Right ventricle myocardium superior (tissue), 1 donor: ENCODE data around the gene RAB34. TPM values are rescaled to one million over a fixed set of nuclear protein-coding genes. Genes with fewer than 3 reads are reported as not detected.

ENCODE experiments used
- ATAC-seq: fragments of 200-7000 bp; cut with Tn5 transposase; one replicate; pipeline ENCODE4 v1.9.1; 2020; ENCODE audit warnings: mild to moderate bottlenecking; ENCODE audit not compliant: poor library complexity
- DNase-seq: peaks from one replicate; pipeline ENCODE4 v3.0.0-alpha.2; 2020
- intact Hi-C: fragments of 100-400 bp; cut with DNase I; formaldehyde crosslinking; loops from one replicate; pipeline ENCODE4 v1.11.2; 2022
- total RNA-seq: library from RNA; stranded (reverse); fragmentation: NEBNext Ultra II Directional; extraction: Animal tissue kit (Norgen Biotek cat#: 25700); gene quantifications from one replicate; pipeline ENCODE4 v1.2.1, GENCODE V29; 2021
- donor health status: DM: no; HTN: yes; CAD: no; lungs with severe emphysema.

RAB34 gene
- total RNA-seq, 1 donor from 2014 or later: 14.5 TPM

GRCh38 chr17:28747801-28748750 is 30.4 kb upstream of the RAB34 start:
- DNase-seq (peak; percentile 33), ATAC-seq (no peak)
- intact Hi-C loops: no loop called here

GRCh38 chr17:28747051-28747691 is 29.5 kb upstream of the RAB34 start:
- ATAC-seq (no peak), DNase-seq (peak; percentile 34)
- intact Hi-C loops: no loop called here

GRCh38 chr17:28746611-28747050 is 29.0 kb upstream of the RAB34 start:
- DNase-seq: no peak
- intact Hi-C loops: no loop called here
- no peak for ATAC-seq

- intact Hi-C loops: no loop called here
- DNase-seq (peak; percentile 40), ATAC-seq (no peak)
Observed at GRCh38 chr17:28745786-28746411, 28.2 kb upstream of the RAB34 start.

GRCh38 chr17:28744972-28745785 is 27.5 kb upstream of the RAB34 start:
- DNase-seq (peak; percentile 54), ATAC-seq (peak; percentile 6)
- intact Hi-C loops: no loop called here

GRCh38 chr17:28744104-28744971 is 26.7 kb upstream of the RAB34 start:
- peak; percentile 56 for DNase-seq
- intact Hi-C loops: no loop called here
- peak; percentile 23 for ATAC-seq

- ATAC-seq (peak; percentile 94), DNase-seq (peak; percentile 89)
- intact Hi-C loops: no loop called here
Observed at GRCh38 chr17:28743243-28744103, 25.8 kb upstream of the RAB34 start, which contains the start of gene TRAF4. TSS of gene TRAF4 (plus strand) at chr17:28744011. CDS start at chr17:28744113, 102 bp downstream.

GRCh38 chr17:28741358-28742349 is 24.0 kb upstream of the RAB34 start:
- DNase-seq (peak; percentile 43), ATAC-seq (no peak)
- intact Hi-C loops: no loop called here

GRCh38 chr17:28740406-28741357 is 23.0 kb upstream of the RAB34 start:
- peak; percentile 2 for DNase-seq
- ATAC-seq: no peak
- intact Hi-C loops: no loop called here

GRCh38 chr17:28738680-28739384 is 21.2 kb upstream of the RAB34 start:
- intact Hi-C loops: no loop called here
- DNase-seq (peak; percentile 3), ATAC-seq (no peak)

GRCh38 chr17:28737770-28738679 is 20.4 kb upstream of the RAB34 start:
- intact Hi-C loops: no loop called here
- no peak for ATAC-seq
- DNase-seq: peak; percentile 20

GRCh38 chr17:28737316-28737715 is 19.6 kb upstream of the RAB34 start:
- intact Hi-C loops: no loop called here
- peak; percentile 13 for DNase-seq
- no peak for ATAC-seq
